ENCODE results near the gene SLITRK3.

DNA sequence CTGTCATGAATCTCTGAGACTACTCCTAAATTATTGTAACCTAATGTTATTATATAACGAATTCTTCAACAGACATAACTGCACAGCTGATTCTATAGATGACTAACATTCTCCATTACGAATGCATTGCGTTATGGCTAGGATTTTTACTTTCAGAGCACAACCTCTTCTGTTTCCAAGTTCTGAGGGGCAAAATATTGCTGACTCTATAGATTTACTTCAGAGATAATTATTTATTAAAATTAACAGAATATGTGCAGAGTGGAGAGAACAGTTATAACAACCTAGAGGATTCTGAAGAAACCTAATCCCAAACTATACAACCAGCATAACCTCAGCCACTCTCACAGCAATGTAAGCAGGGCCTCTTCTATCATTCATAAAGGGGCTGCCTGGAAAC is 25.9 kb downstream of the SLITRK3 start:
- TF ChIP-seq, protein P1, sequence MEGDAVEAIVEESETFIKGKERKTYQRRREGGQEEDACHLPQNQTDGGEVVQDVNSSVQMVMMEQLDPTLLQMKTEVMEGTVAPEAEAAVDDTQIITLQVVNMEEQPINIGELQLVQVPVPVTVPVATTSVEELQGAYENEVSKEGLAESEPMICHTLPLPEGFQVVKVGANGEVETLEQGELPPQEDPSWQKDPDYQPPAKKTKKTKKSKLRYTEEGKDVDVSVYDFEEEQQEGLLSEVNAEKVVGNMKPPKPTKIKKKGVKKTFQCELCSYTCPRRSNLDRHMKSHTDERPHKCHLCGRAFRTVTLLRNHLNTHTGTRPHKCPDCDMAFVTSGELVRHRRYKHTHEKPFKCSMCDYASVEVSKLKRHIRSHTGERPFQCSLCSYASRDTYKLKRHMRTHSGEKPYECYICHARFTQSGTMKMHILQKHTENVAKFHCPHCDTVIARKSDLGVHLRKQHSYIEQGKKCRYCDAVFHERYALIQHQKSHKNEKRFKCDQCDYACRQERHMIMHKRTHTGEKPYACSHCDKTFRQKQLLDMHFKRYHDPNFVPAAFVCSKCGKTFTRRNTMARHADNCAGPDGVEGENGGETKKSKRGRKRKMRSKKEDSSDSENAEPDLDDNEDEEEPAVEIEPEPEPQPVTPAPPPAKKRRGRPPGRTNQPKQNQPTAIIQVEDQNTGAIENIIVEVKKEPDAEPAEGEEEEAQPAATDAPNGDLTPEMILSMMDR (IDR thresholded peaks at IDR 0.05) = no peak
- no peak for TF ChIP-seq EP300 (IDR thresholded peaks at IDR 0.05)
- TF ChIP-seq POLR2A (IDR thresholded peaks at IDR 0.05) = no peak
- no peak for TF ChIP-seq POLR2AphosphoS5 (IDR thresholded peaks at IDR 0.05)
